ENCODE data around the gene STK32B. TPM values are rescaled to one million over a fixed set of nuclear protein-coding genes. Genes with fewer than 3 reads are reported as not detected.

STK32B gene
- total RNA-seq, 1 experiment from 2014 or later = 11.6 TPM

DNA sequence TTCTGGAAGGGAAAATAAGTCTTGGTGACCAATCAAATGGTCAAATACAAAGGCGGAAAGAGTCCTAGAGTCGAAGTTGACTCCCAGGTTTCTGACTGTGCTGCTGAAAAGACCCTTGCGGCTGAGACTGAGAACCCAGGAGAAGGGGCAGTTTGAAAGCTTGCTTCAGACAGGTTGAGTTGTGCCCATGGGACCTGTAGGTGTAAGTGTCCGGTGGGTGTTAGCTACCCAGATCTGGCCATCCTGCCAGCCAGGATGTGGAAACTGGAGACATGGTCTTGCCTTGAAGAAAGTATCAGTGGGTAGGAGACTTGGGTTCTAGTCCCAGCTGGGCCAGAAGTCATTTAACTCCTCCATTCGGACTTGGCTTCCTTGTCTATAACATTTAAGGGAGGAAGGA lies 381.9 kb downstream of the STK32B start:
- H3K4me3 ChIP-seq (ENCODE audit: low read depth in 2 of 2, low read length in 2 of 2) = no peak overlapping the region
- intact Hi-C loops (cut with micrococcal nuclease; ENCODE audit: unreplicated experiment) (no loop called here), in situ Hi-C loops (cut with HindIII; ENCODE audit: low pct_unique_long_range_greater_than_20kb, low sequenced_read_pairs) (no loop called here)
- no peaks in the 10 kb centered on the region for H3K4me1 ChIP-seq (ENCODE audit: control insufficient read depth, insufficient read depth, low read length)
- POLR2A ChIA-PET = no interaction called here
- H3K27ac ChIP-seq (ENCODE audit: low read length) = no peak overlapping the region
- H3K36me3 ChIP-seq (ENCODE audit: control insufficient read depth, insufficient read depth, low read length) = no peaks in the 10 kb centered on the region
- no peaks in the 10 kb centered on the region for H3K27me3 ChIP-seq (ENCODE audit: control insufficient read depth, insufficient read depth, low read length)
- CTCF ChIA-PET = no interaction called here
- no TSS peak for BruUV-seq (replicated peaks)
- DNase-seq (ENCODE audit: low read depth, low spot score) (no peak), ATAC-seq (no peak)
- no peaks in the 10 kb centered on the region for H3K9me3 ChIP-seq (ENCODE audit: control insufficient read depth, insufficient read depth, low read depth, low read length)
- no peak for TF ChIP-seq SIN3A (IDR thresholded peaks at IDR 0.05; ENCODE audit: borderline replicate concordance, insufficient read depth, low read depth, low read length)
- TF ChIP-seq, protein P1, sequence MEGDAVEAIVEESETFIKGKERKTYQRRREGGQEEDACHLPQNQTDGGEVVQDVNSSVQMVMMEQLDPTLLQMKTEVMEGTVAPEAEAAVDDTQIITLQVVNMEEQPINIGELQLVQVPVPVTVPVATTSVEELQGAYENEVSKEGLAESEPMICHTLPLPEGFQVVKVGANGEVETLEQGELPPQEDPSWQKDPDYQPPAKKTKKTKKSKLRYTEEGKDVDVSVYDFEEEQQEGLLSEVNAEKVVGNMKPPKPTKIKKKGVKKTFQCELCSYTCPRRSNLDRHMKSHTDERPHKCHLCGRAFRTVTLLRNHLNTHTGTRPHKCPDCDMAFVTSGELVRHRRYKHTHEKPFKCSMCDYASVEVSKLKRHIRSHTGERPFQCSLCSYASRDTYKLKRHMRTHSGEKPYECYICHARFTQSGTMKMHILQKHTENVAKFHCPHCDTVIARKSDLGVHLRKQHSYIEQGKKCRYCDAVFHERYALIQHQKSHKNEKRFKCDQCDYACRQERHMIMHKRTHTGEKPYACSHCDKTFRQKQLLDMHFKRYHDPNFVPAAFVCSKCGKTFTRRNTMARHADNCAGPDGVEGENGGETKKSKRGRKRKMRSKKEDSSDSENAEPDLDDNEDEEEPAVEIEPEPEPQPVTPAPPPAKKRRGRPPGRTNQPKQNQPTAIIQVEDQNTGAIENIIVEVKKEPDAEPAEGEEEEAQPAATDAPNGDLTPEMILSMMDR (IDR thresholded peaks at IDR 0.05) = no peak
- TF ChIP-seq POLR2AphosphoS5 (IDR thresholded peaks at IDR 0.05; ENCODE audit: low read depth, low read length) = no peak
- TF ChIP-seq TCF7L2 (IDR thresholded peaks at IDR 0.05; ENCODE audit: low read depth, low read length) = no peak
- TF ChIP-seq, protein P2, sequence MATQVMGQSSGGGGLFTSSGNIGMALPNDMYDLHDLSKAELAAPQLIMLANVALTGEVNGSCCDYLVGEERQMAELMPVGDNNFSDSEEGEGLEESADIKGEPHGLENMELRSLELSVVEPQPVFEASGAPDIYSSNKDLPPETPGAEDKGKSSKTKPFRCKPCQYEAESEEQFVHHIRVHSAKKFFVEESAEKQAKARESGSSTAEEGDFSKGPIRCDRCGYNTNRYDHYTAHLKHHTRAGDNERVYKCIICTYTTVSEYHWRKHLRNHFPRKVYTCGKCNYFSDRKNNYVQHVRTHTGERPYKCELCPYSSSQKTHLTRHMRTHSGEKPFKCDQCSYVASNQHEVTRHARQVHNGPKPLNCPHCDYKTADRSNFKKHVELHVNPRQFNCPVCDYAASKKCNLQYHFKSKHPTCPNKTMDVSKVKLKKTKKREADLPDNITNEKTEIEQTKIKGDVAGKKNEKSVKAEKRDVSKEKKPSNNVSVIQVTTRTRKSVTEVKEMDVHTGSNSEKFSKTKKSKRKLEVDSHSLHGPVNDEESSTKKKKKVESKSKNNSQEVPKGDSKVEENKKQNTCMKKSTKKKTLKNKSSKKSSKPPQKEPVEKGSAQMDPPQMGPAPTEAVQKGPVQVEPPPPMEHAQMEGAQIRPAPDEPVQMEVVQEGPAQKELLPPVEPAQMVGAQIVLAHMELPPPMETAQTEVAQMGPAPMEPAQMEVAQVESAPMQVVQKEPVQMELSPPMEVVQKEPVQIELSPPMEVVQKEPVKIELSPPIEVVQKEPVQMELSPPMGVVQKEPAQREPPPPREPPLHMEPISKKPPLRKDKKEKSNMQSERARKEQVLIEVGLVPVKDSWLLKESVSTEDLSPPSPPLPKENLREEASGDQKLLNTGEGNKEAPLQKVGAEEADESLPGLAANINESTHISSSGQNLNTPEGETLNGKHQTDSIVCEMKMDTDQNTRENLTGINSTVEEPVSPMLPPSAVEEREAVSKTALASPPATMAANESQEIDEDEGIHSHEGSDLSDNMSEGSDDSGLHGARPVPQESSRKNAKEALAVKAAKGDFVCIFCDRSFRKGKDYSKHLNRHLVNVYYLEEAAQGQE (IDR thresholded peaks at IDR 0.05; ENCODE audit: insufficient read depth in 1 of 2, low read depth in 2 of 2, low read length in 1 of 2) = no peak

DNA sequence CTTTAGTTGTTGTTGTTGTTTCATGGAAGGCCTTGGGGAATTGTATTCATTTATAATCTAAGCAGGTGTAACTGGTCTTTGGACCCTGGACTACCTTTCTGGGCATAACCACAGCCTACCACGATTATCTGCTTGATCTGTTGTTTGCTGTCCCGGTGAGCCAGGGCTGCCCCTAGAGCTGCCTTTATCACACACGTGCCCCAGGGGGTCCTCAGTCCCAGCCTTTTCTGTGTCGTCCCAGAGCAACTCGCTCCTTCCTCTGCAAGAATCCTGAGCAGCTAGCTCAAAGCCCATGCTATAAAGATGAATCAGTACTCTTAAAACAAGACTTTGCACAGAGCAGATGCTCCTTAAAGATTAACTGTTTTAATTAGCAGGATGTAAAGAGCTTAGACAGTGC lies 383.9 kb downstream of the STK32B start:
- POLR2A ChIA-PET = no interaction called here
- H3K27me3 ChIP-seq (ENCODE audit: control insufficient read depth, insufficient read depth, low read length) = no peaks in the 10 kb centered on the region
- TF ChIP-seq, protein P2 (IDR thresholded peaks at IDR 0.05; ENCODE audit: insufficient read depth in 1 of 2, low read depth in 2 of 2, low read length in 1 of 2) = no peak
- no peak for TF ChIP-seq POLR2AphosphoS5 (IDR thresholded peaks at IDR 0.05; ENCODE audit: low read depth, low read length)
- in situ Hi-C loops (cut with HindIII; ENCODE audit: low pct_unique_long_range_greater_than_20kb, low sequenced_read_pairs) = no loop called here
- DNase-seq (ENCODE audit: low read depth, low spot score) = no peak
- no peak overlapping the region for H3K4me3 ChIP-seq (ENCODE audit: low read depth in 2 of 2, low read length in 2 of 2)
- no peaks in the 10 kb centered on the region for H3K9me3 ChIP-seq (ENCODE audit: control insufficient read depth, insufficient read depth, low read depth, low read length)
- H3K4me1 ChIP-seq (ENCODE audit: control insufficient read depth, insufficient read depth, low read length) = no peaks in the 10 kb centered on the region
- CTCF ChIA-PET = no interaction called here
- H3K27ac ChIP-seq (ENCODE audit: low read length) = no peak overlapping the region
- BruUV-seq (replicated peaks) = no TSS peak
- intact Hi-C loops (cut with micrococcal nuclease; ENCODE audit: unreplicated experiment) = no loop called here
- ATAC-seq = no peak
- no peaks in the 10 kb centered on the region for H3K36me3 ChIP-seq (ENCODE audit: control insufficient read depth, insufficient read depth, low read length)

All from Panc1 (cell line).